SW480 (cell line): Measurements from ENCODE around the gene PRRX1.

Experiments
- DNase-seq: peaks from one replicate; pipeline ENCODE4 v3.0.0-alpha.2; 2016; ENCODE audit warnings: low spot score

The PRRX1 gene

DNA sequence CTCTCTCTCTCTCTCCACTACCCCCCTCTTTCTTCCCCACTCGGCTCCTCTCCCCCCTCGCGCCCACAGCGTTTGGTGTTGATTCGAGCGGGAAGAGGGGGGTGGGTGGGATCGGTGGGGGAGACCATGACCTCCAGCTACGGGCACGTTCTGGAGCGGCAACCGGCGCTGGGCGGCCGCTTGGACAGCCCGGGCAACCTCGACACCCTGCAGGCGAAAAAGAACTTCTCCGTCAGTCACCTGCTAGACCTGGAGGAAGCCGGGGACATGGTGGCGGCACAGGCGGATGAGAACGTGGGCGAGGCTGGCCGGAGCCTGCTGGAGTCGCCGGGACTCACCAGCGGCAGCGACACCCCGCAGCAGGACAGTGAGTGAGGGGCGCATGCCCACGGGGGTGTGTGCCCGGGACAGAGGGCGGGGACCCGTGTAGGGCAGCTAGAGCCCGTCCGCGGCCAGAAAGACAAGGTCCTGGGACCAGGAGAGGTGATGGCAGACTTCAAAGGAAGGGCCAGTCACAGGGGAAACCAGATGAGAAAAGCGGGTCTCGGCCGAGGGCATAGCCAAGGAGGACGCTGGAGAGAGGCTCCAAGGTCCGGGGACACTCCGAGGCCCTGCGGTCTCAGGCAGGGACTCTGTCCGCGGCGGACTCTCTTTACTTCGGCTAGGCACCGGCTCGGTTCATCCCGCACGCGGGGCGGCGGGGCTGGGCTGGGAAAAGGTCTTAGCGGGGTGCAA is at the start of gene PRRX1:
Gene PRRX1, plus strand, starts transcription at position 39 of the 735 bp plus-strand sequence. Its CDS starts 88 bp downstream, at position 127.
- DNase-seq: peak; percentile 49

- DNase-seq: no peak
These were observed 46.2 kb upstream of the PRRX1 start for GRCh38 chr1:170617591-170618330.

- DNase-seq: no peak
These were observed 45.5 kb upstream of the PRRX1 start for GRCh38 chr1:170618421-170618820.

DNA sequence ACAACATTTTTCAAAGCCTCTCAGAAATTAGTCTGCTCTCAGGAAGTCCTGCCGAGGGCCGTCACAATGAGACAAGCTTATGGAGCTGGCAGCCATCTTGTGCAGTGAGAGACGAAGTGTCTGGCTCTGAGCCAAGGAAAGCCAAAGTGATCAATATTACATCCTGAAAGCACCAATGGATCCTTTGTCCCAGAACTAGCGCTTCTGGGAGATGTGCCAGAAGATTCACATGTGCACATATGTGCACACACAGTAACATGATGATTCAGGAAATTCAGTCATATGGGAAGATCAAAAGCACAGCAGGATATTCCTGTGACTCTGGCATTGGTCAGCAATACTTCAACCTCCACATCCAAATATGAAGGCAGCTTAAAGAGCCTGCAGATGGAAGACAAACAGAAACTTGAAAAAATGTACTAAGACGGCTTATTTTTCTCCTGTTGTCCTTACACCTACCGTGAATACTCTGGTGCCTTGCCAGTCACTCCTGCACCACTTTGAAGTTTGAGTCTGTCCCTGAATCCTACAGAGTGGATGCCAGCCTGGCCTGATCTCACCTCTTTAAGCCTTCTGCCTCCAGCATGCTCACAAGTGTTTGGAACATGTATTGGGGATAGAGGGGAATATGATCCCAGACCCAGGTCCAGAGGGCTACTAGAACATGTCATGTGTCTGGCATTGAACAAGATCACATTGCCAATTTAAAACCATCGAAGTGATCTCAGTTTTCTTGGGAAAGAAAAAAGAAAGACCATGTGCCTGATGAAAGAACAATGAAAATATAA is 44.5 kb upstream of the PRRX1 start:
- DNase-seq: no peak

- DNase-seq: no peak
These were observed 43.8 kb upstream of the PRRX1 start for GRCh38 chr1:170620164-170620563.

- DNase-seq: no peak
These were observed 40.8 kb upstream of the PRRX1 start for GRCh38 chr1:170623171-170623570.

DNA sequence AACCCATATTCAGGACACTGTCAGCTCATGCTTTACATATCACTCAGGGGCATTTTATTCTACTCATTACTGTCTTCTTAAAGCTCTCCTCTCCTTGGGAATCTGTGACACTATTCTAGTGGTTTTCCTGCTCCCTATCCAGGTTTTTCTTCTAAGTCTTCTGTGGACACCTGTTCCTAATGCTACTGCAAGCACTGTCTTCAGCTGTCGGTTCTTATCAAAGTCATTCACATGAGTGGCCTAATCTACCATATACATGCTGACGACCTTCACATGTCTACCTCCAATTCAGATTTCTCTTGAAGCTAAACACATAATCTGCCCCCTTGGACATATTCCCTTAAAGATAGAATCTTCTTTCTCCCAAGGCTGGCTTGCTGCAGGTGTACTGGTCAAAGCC is 39.8 kb upstream of the PRRX1 start:
- DNase-seq: no peak

GRCh38 chr1:170630977-170631376 is 33.0 kb upstream of the PRRX1 start:
- no peak for DNase-seq

DNA sequence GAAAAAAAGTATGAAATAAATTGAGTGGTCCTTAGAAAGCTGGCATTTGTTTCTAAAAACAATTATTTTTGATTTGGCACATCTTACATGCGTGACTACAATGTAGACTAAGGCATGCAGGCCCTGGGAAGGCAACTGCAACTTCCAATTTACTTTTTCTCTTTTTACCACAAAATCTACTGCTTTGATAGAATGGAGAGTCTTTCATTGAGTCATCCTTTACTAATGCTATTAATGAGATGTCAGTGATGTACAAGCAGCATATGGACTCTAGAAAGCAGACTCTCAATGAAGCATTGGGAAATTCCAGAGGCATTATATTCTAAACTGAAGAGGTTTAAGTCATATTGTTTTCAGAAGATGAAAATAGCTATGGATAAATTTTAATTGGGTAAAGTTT is 29.6 kb upstream of the PRRX1 start:
- no peak for DNase-seq

GRCh38 chr1:170634824-170635410 is 29.0 kb upstream of the PRRX1 start:
- DNase-seq: no peak

DNA sequence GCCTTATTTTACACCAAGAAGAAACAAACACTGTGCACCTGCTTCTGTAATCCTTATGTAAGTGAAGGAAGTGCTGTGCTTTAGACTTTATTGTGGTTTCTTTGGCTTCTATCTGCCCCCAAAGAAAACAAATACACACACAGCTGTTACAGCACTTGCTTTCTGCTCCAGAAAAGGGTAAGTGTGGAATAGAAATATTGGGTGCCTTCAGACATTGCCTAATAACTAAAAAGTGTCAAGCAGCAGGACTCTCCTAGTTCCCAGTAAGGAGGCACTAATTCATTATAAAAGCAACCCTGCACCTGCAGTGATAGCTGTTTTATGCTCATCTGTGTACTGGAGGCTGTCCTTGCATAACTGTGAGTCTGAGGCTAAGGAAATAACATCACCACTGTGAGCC is 23.4 kb upstream of the PRRX1 start:
- no peak for DNase-seq

DNA sequence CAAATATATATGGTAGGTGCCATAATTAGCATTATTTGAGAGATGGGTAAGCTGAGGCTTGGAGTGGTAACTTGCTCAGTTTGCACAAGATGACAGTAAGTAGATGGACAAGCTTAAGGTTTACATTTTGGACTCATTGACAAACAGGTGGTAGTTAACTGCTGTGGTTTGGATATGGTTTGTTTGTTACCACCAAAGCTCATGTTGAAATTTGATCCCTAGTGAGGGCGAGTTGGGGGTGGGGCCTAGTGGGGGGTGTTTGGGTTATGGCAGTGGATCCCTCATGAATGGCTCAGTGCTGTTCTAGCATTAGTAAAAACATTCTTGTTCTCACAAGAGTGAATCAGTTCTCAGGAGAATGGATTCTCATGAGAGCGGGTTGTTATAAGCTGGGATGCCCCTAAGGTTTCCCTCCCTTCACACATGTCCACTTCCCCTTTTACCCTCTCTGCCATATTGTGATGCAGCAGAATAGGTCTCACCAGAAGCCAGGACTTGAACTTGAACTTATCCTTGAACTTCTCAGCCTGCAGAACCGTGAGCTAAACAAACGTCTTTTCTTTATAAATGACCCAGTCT is 6.6 kb upstream of the PRRX1 start:
- DNase-seq: peak; percentile 31

- no peak for DNase-seq
These were observed 4.4 kb upstream of the PRRX1 start for GRCh38 chr1:170659399-170660035.

DNA sequence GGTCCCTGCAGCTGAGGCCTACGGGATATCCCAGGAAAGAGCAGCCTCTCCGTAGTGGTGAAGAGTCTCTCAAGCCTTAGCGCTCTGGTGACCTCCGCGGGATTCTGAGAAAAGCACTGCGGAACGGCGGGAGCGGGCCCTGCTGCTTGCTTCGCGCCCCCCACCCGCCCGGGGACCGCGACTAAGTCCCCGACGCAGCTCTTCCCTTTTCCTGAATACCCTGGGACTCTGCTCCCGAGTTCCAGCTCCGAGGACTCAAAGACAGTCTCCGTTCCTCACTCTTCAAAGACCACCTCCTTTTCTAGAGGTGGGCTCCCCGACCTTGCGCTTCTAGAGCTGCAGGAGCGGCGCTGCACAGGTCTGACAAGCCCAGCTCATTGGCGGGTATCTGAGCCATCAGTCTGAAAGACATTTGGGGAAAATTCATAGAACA is 3.6 kb upstream of the PRRX1 start:
- DNase-seq: no peak

- no peak for DNase-seq
These were observed 2.9 kb upstream of the PRRX1 start for GRCh38 chr1:170660871-170661645.

DNA sequence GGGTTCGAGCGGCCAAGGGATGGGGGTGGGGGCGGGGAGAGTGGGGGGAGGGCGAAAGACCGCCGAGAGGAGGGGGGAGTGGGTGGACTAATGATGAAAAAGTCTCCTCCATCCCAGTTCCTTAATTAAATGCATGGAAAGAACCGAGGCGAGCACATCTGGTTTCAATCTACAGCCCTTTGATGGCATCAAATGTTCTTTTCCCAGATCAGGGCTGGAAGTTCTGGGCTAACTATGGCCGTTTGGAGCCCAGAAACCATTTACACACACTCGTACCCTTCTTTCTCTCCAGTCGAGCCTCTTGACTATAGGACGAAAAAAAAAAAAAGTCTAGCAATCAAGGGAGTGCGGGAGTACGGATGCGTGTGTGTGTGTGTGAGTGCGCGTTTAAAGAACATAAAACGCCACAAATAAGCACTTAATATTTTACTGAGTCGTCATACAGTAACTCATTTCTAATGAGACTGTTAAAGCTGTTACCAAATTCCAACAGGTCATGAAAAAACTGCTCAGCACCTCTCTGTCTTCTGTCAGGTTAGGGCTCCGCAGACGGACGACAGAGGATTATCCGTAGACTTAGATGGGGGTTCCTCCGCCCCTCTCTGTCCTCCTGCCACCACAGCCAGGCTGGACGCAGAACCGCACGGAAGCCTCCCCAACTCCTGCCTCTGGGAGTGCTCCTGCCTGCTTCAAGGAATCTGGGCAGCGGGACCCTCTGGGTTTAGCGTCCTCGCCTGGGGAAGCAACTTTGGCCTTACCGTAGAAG is 2.1 kb upstream of the PRRX1 start:
- DNase-seq: no peak

DNA sequence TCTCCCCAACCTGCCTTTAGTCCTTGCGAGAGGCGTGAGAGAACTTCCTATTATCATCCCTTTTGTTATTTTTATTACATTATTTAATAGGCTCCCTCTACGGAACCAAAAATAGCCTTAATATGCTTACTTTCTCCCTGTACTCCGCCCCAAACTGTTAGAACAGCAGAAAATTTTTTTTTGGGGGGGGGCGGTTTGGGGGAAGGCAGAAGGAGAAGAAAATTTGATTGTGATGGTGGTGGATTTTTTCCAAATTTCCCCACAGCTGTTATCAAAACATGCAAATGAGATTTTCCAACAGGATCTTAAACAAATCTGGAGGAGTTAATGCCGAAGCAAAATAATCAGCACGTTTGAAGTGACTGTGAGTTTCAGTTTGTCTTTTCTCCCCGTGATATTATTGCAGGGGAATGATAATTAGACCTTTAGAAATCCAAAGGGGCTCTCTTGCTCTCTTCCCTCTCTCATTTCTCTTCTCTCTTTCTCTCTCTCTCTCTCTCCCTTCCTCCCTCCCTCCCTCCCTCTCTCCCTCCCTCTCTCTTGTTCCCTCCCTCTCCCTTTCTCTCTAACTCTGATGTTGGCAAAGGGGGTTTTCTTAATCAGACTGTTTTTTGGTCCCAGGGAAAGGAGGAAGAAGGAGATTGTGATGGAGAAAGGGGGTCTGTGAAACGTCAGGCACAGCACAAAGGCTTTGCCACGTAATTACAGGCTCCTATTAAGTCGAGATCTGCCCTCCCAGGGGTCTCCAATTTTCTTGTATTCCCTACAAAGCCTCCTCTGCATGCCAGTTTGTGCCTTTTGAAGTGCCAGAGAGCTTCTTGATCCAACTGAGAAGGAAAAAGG is 1.1 kb upstream of the PRRX1 start:
- DNase-seq: no peak

DNA sequence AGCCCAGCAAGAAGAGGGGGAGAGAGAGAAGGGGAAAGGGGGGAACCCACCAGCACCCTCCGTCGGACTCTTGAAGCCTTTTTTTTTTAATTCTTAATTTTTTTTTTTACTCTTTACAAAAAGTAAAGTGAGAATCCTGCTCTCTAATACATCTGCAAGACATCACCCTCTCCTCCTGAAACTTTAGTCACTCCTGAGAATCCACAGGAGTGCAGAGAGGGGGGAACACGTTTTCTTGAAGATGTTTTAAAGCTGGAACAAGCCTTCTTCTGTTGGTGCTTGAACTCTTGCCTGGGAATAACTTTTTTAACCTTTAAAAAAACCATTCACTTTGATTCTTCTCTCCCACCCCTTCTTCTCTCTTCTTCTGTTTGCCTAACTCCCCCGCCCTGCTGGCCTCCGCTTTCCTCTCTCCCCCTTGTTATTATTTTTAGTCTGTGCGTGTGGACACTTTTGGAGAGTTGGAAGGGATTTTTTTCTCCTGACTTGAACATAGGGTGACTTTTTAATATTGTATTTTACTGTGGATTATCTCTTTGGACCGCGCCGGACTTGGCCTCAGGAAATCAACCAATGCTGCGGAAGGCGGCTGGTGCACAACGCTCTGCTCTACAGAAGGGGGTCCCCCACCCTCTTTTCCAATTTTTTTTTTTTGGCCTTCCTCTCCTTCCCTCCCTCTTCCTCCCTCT is 383 bp upstream of the PRRX1 start:
- no peak for DNase-seq
